Adipocyte (in vitro differentiated cells): ENCODE results near the gene SNX30.

Experiments
- DNase-seq: peaks from one replicate; pipeline ENCODE4 v3.0.0-alpha.2; 2015; ENCODE audit warnings: low read depth
- H3K27me3 ChIP-seq: replicated peaks from 2 replicates; pipeline ENCODE4 v1.7.0; 2013; ENCODE audit warnings: mild to moderate bottlenecking, low read length, moderate library complexity; ENCODE audit not compliant: control insufficient read depth, insufficient read depth
- H3K36me3 ChIP-seq: 2 replicates; pipeline ENCODE4 v1.7.0; 2013; ENCODE audit warnings: low read length, mild to moderate bottlenecking, moderate library complexity; ENCODE audit not compliant: control insufficient read depth, insufficient read depth, severe bottlenecking
- H3K4me1 ChIP-seq: 2 replicates; pipeline ENCODE4 v1.7.0; 2013; ENCODE audit warnings: mild to moderate bottlenecking, low read length, moderate library complexity; ENCODE audit not compliant: control insufficient read depth, insufficient read depth
- H3K4me3 ChIP-seq: 2 replicates; pipeline ENCODE4 v1.7.0; 2013; ENCODE audit warnings: mild to moderate bottlenecking, low read length, moderate library complexity
- H3K9ac ChIP-seq: 2 replicates; pipeline ENCODE4 v1.7.0; 2013; ENCODE audit warnings: mild to moderate bottlenecking, low read length, moderate library complexity
- H3K9me3 ChIP-seq: 2 replicates; pipeline ENCODE4 v1.7.0; 2013; ENCODE audit warnings: mild to moderate bottlenecking, low read length, moderate library complexity; ENCODE audit not compliant: control insufficient read depth

SNX30 gene

DNA sequence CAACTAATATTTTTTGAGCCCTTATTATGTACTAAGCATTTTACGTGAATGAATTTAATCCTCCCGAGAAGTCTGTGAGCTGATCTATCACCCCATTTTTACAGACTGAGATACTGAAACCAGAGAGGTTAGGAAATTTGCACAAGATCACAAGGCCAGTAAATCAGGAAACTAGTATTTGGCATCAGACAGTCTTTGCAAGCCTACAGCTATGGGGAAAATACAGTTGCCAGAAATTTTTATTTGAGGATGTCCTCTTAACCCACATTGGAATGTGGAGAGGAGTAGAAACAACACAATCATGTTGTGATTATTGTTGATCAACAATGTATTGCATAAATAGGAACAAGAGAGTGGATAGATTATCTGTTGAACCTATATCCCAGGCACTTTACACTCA lies 142.4 kb downstream of the SNX30 start:
- Histone ChIP-seq H3K9ac (no peak overlapping the region), H3K9me3 (no peaks in the 10 kb centered on the region), H3K36me3 (no peaks in the 10 kb centered on the region), H3K4me1 (peaks cover 37% of the 10 kb centered on the region), H3K4me3 (no peak overlapping the region), H3K27me3 (peaks cover 16% of the 10 kb centered on the region)
- DNase-seq: no peak

DNA sequence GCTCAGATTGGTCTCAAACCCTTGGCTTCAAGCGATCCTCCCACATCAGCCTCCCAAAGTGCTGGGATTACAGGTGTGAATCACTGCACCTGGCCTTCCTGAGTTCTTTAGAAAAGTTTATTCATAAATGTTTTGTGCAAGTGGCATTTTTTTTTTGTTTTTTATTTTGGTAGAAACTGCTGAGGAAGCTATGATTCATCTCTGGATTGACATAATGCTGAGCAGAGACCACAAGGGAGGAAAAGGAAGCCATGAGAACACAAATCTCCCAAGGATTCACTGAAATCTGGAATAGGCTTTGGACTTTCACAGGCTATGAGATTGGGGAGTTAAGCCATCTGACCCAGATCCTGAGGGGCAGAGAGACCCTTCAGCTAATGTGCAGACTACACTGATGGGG lies 143.5 kb downstream of the SNX30 start:
- Histone ChIP-seq H3K4me3 (no peak overlapping the region), H3K9me3 (no peaks in the 10 kb centered on the region), H3K9ac (no peak overlapping the region), H3K4me1 (peaks cover 37% of the 10 kb centered on the region), H3K36me3 (no peaks in the 10 kb centered on the region), H3K27me3 (peaks cover 15% of the 10 kb centered on the region)
- DNase-seq: peak; percentile 19

DNA sequence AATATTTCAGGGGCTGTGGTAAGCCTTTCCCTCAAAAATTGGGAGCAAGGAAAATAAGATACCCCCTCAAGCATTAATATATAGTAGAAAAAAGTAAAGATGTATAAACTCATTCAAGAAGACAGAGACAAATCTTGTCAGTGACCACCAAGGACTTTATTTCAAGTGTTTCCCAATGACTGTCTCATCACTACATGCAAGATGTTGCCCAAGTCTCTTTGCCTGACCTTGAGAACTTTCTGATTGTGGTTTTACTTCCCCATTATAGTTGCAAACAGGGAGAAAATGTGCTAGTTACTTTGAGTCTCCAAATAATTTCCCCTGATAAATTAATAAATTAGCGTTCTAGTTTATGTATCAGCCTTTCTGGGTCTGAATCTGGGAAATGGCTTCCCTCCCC lies 144.1 kb downstream of the SNX30 start:
- no peaks in the 10 kb centered on the region for H3K9me3 ChIP-seq
- peaks cover 37% of the 10 kb centered on the region for H3K4me1 ChIP-seq
- H3K36me3 ChIP-seq: no peaks in the 10 kb centered on the region
- no peak overlapping the region for H3K4me3 ChIP-seq
- H3K27me3 ChIP-seq: peaks cover 8% of the 10 kb centered on the region
- no peak for DNase-seq
- no peak overlapping the region for H3K9ac ChIP-seq

DNA sequence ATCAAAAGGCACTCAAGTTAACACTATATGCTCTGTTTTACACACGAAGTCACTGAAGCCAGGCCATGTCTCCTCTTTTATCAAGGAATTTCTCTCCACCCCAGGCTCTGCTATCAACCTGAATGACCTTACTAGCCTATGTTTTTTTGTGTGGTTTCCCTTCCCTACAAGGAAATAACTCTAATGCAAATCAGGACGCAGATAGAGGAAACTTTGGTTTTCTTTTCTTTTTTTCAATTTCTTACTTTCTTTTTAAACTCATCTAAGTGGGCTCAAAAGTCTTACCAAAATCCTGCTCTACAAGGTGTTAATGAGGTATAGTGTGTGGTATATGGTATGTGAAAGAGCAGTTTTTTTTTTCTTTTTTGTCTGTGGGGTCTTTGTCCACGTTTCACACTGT lies 145.6 kb downstream of the SNX30 start:
- Histone ChIP-seq H3K36me3 (no peaks in the 10 kb centered on the region), H3K4me1 (peaks cover 30% of the 10 kb centered on the region), H3K27me3 (no peaks in the 10 kb centered on the region), H3K4me3 (no peak overlapping the region), H3K9ac (no peak overlapping the region), H3K9me3 (no peaks in the 10 kb centered on the region)
- DNase-seq: no peak

DNA sequence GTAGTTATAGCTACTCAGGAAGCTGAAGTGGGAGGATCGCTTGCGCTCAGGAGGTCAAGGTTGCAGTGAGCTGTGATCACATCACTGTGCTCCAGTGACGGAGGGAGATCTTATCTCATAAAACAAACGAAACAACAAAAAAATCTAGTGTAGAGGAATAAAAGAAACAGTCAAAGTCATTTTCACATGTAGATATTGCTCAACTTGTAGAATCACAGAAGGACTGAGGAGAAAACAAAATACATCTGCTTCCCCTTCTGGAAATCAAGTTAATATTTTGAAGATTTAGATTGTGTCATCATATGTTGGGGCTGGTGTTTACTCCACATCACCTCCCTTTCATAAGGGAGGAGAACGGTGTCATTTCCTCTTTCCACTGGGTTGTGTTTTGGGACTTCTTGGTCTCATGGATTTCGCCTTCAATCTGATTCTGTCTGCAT lies 148.3 kb downstream of the SNX30 start:
- H3K4me1 ChIP-seq: peaks cover 16% of the 10 kb centered on the region
- no peak for DNase-seq
- H3K27me3 ChIP-seq: no peaks in the 10 kb centered on the region

DNA sequence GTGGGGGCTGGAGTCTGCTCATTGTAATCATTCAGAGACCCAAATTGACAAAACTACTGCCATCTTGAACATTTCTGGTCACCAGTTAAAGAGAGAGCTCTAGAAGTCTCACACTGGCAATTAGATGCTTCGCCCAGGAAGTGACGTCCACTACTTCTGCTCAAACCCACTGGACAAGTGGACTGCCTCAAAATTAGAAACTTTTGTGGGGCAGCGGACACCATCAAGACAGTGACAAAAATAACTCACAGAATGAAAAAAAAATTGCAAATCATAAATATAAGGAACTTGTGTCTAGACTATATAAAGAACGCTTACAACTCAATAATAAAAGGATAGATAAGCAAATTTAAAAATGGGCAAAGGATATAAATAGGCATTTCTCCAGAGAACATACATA lies 149.9 kb downstream of the SNX30 start:
- no peak for DNase-seq
- H3K27me3 ChIP-seq: no peaks in the 10 kb centered on the region

More for the DNA sequence above, 148.3 kb downstream of the SNX30 start:
- Histone ChIP-seq H3K36me3 (no peaks in the 10 kb centered on the region), H3K9ac (no peak overlapping the region), H3K4me3 (no peak overlapping the region), H3K9me3 (no peaks in the 10 kb centered on the region)

DNA sequence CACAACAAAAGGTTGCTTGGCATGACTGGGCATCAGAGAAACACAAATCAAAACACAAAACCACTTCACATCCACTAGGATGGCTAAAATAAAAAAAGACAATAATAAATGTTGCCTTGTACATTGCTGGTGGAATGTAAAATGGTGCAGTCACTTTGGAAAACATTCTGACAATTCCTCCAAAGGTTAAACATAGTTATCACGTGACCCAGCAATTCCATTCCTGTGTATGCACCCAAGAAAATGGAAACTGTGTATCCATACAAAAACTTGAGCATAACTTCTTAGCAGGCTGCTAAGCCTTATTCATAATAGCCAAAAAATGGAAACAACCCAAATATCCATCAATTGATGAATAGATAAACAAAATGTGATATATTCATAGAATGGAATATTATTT lies 150.3 kb downstream of the SNX30 start:
- Histone ChIP-seq H3K4me1 (peaks cover 3% of the 10 kb centered on the region), H3K9ac (no peak overlapping the region), H3K27me3 (no peaks in the 10 kb centered on the region), H3K36me3 (no peaks in the 10 kb centered on the region), H3K4me3 (no peak overlapping the region), H3K9me3 (no peaks in the 10 kb centered on the region)
- no peak for DNase-seq

More for the DNA sequence above, 149.9 kb downstream of the SNX30 start:
- Histone ChIP-seq H3K9ac (no peak overlapping the region), H3K36me3 (no peaks in the 10 kb centered on the region), H3K4me3 (no peak overlapping the region), H3K4me1 (peaks cover 3% of the 10 kb centered on the region), H3K9me3 (no peaks in the 10 kb centered on the region)

DNA sequence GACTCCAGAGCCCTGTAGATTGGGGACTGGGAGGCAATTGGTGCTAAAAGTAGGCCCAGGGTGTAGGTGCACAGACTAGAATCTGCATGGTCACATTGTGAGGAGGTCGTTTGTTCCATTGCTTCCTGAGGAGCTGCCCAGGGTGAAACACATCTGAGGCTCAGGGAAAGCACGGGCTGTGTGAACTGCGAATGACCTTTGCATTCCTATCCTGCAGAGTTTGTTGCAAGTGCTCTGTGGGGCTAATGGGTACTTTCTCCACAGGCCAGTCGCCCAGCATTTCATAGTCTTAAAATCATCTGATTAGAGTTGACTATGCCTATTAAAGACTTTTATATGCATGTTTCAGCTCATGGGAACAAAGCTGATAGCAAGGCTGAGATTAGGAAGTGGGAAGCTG lies 154.5 kb downstream of the SNX30 start:
- H3K36me3 ChIP-seq: no peaks in the 10 kb centered on the region
- H3K4me1 ChIP-seq: peaks cover 3% of the 10 kb centered on the region
- no peak overlapping the region for H3K9ac ChIP-seq
- no peak overlapping the region for H3K4me3 ChIP-seq
- no peaks in the 10 kb centered on the region for H3K9me3 ChIP-seq
- H3K27me3 ChIP-seq: peaks cover 8% of the 10 kb centered on the region
- no peak for DNase-seq

DNA sequence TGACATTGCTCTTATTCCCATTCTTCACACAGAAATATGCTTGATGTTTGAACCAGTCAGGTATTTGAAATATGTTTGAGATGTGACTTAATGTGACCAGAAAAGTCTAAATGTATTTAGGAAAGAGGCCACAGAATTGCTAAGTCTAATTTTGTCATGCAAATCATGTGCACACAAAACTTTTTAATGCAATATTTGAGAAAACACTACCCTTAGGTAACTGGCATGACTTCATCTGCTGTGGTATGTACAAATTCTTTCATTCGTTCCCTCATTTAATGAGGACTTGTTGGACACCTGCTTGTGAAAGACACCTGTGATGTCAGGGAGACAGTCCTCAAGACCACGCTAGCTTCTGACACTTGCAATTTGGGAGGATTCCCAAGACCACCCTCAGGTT lies 161.2 kb downstream of the SNX30 start:
- H3K4me3 ChIP-seq: no peak overlapping the region
- no peaks in the 10 kb centered on the region for H3K36me3 ChIP-seq
- DNase-seq: no peak
- peaks cover 25% of the 10 kb centered on the region for H3K27me3 ChIP-seq
- no peaks in the 10 kb centered on the region for H3K9me3 ChIP-seq
- H3K4me1 ChIP-seq: no peaks in the 10 kb centered on the region
- no peak overlapping the region for H3K9ac ChIP-seq

DNA sequence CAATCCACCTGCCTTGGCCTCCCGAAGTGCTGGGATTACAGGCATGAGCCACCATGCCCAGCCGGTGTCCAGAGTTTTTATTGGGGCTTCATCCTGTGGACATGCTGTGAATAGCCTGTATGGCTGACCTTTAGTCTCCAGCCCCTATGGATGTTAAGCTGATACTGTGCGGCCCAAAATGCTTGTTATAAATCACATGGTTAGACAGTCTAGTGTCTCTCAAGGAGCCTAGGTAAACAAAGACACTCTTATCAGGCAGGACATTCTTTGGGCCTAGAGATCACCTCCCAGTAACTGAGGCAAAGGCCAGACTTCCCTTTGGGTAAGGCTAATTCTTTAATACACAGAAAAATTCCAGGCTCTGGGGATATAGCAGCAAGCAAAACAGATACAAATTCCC lies 162.1 kb downstream of the SNX30 start:
- no peak overlapping the region for H3K9ac ChIP-seq
- no peaks in the 10 kb centered on the region for H3K36me3 ChIP-seq
- H3K4me3 ChIP-seq: no peak overlapping the region
- no peak for DNase-seq
- no peaks in the 10 kb centered on the region for H3K9me3 ChIP-seq
- peaks cover 25% of the 10 kb centered on the region for H3K27me3 ChIP-seq
- no peaks in the 10 kb centered on the region for H3K4me1 ChIP-seq

DNA sequence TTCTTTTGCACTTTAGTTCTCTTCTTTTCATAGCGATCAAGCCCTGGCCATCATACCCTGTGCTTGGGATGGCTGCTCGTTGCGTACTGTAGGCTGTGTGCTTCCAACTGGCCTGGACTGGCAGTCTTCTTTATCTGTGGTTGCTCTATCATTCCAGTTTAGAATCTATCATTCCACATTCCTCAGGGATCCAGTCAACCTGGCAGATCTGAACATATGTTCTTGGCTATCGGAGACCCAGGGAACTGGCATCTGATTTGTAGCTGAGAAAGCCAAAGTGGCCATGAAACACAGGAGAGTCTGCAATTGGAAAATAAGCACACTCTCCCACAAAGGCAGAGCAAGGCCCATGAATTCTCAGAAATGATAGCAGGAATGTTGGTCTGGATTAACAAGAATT lies 162.8 kb downstream of the SNX30 start:
- Histone ChIP-seq H3K4me3 (no peak overlapping the region), H3K9me3 (no peaks in the 10 kb centered on the region), H3K36me3 (no peaks in the 10 kb centered on the region), H3K27me3 (peaks cover 25% of the 10 kb centered on the region), H3K4me1 (no peaks in the 10 kb centered on the region), H3K9ac (no peak overlapping the region)
- no peak for DNase-seq

DNA sequence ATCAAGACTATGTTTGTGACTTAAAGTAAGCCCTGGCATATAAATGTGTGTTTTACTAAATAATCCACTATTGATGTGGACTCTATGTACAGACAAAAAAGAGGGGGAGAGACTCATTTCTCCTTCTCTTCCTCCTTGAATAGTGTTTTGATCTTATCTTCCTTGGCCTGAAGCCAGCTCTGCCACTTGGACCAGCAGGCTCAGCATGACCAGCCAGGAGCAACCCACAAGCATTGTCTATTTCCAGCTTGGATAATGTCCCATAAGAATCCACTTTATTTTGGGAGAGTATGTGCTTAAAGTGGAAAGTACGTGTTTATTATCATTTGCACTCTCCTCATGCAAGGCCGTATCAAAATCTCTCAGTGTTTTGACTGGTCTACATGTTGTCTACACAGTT lies 164.0 kb downstream of the SNX30 start:
- Histone ChIP-seq H3K27me3 (peaks cover 22% of the 10 kb centered on the region), H3K4me1 (no peaks in the 10 kb centered on the region), H3K36me3 (no peaks in the 10 kb centered on the region), H3K9ac (no peak overlapping the region), H3K9me3 (no peaks in the 10 kb centered on the region), H3K4me3 (no peak overlapping the region)
- DNase-seq: no peak
